ES-I3 (cell line): ENCODE data around the gene VAMP5.
A peak's percentile ranks its signal among the peaks of the same experiment; 100 is the strongest.
"Not testable (repeated sequence)": the region's sequence is repeated elsewhere in the genome, so short reads cannot be mapped to it uniquely, and the experiment has no call there.

Source experiments
- H3K36me3 ChIP-seq: 2 replicates; pipeline ENCODE4 v1.6.1; 2013; ENCODE audit warnings: mild to moderate bottlenecking, low read length, control low read depth, moderate library complexity; ENCODE audit not compliant: insufficient read depth
- H3K4me1 ChIP-seq: 2 replicates; pipeline ENCODE4 v1.6.1; 2013; ENCODE audit warnings: mild to moderate bottlenecking, control low read depth, low read length; ENCODE audit not compliant: insufficient read depth
- H3K9ac ChIP-seq: 2 replicates; pipeline ENCODE4 v1.6.1; 2013; ENCODE audit warnings: low read depth, mild to moderate bottlenecking, low read length, moderate library complexity
- H3K9me3 ChIP-seq: 2 replicates; pipeline ENCODE4 v1.6.1; 2013; ENCODE audit warnings: mild to moderate bottlenecking, low read length, moderate library complexity; ENCODE audit not compliant: control insufficient read depth, insufficient read depth

VAMP5 gene

GRCh38 chr2:85607268-85608215 lies 23.3 kb downstream of the VAMP5 start:
- Histone ChIP-seq H3K4me1 (peaks cover 4% of the 10 kb centered on the region; the same call in 1 of the 2 replicates), H3K9ac (no peak overlapping the region), H3K9me3 (no peaks in the 10 kb centered on the region), H3K36me3 (peaks cover 14% of the 10 kb centered on the region)

DNA sequence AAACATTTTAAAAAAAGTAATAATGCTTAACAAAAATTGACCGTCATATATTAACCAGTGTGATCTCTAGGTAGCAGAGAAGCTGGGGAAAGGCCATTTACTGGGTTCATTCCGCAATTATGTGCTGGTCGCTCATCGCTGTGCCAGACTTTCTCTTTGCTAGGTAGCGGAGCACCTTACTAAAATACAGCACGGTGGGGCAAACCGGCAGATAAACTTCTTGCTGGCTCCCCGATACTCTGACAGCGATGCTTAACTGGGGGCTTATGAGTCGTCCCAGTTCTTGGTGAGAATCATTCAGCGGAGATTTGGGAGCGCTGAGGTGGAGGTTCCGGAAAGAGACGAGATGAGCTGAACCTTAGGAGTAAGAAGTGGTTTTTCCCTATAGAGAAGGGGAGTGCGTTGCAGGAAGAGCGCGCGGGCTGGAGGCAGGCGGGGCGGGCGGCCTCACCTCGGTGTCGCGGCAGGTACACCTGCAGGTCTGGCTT lies 27.0 kb downstream of the VAMP5 start:
- Histone ChIP-seq H3K9me3 (no peaks in the 10 kb centered on the region), H3K9ac (peak overlapping the region; percentile 93), H3K4me1 (no peaks in the 10 kb centered on the region), H3K36me3 (peaks cover 14% of the 10 kb centered on the region)

- peak within 1 kb of the TSS; percentile 93 for H3K9ac ChIP-seq
- 0 out of 2 replicates have a peak, but pooled peaks cover under 1% of the 10 kb centered on the region for H3K4me1 ChIP-seq
- no peaks in the 10 kb centered on the region for H3K9me3 ChIP-seq
- peaks cover 14% of the 10 kb centered on the region for H3K36me3 ChIP-seq
Measured at GRCh38 chr2:85611705-85612587, 27.7 kb downstream of the VAMP5 start, which contains the start of gene C2orf68. TSS of gene C2orf68 (minus strand) at chr2:85612066. CDS start at chr2:85611984, 82 bp downstream.

DNA sequence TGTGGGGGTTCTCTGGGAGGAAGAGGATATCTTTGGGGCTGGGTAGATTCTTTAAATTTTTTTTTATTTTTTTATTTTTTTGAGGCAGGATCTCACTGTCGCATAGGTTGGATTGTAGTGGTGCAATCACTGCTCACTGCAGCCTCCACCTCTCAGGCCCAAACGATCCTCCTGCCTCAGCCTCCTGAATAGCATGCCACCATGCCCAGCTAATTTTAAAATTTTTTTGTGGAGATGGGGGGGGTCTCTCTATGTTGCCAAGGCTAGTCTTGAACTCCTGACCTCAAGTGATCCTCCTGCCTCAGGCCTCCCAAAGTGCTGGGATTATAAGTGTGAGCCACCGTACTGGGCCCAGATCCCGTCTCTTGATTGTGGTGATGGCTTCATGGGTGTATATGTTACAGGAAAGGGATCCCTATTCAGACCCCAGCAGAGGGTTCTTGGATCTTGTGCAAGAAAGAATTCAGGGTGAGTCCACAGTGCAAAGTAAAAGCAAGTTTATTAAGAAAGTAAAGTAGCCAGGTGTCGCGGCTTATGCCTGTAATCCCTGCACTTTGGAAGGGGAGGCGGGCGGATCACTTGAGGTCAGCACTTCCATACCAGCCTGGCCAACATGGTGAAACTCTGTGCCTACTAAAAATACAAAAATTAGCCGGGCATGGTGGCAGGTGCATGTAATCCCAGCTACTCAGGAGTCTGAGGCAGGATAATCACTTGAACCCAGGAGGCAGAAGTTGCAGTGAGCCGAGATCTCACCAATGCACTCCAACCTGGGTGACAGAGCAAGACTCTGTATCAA lies 29.7 kb downstream of the VAMP5 start:
- Histone ChIP-seq H3K9ac (no peak overlapping the region), H3K36me3 (peaks cover 3% of the 10 kb centered on the region), H3K9me3 (no peaks in the 10 kb centered on the region), H3K4me1 (peaks cover 8% of the 10 kb centered on the region)

- not testable (repeated sequence) for H3K9ac ChIP-seq, H3K9me3 ChIP-seq, H3K4me1 ChIP-seq, H3K36me3 ChIP-seq
Measured at GRCh38 chr2:85614757-85615156, 30.5 kb downstream of the VAMP5 start.

GRCh38 chr2:85615413-85615728 lies 31.1 kb downstream of the VAMP5 start:
- Histone ChIP-seq H3K9ac (peak overlapping the region; percentile 98; the same call in 1 of the 2 replicates), H3K36me3 (peaks cover 3% of the 10 kb centered on the region), H3K9me3 (no peaks in the 10 kb centered on the region), H3K4me1 (peaks cover 8% of the 10 kb centered on the region)

DNA sequence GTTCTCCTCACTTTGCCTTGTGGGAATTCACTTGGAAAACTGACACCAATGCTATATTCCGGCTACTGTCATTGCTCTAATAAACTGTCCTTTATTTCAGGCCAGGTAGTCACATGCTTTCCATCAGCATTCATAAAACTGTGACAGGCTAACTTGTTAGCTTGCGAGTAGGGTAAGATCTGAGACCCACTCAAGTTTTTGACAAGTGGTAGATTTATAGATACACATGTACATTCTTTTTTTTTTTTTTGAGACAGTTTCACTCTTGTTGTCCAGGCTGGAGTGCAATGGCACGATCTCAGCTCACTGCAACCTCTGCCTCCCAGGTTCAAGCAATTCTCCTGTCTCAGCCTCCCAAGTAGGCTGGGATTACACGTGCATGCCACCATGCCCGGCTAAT lies 33.5 kb downstream of the VAMP5 start:
- Histone ChIP-seq H3K9ac (peak overlapping the region; percentile 6; the same call in 1 of the 2 replicates), H3K36me3 (peaks cover 18% of the 10 kb centered on the region)
- H3K4me1 ChIP-seq, H3K9me3 ChIP-seq: not testable (repeated sequence)

DNA sequence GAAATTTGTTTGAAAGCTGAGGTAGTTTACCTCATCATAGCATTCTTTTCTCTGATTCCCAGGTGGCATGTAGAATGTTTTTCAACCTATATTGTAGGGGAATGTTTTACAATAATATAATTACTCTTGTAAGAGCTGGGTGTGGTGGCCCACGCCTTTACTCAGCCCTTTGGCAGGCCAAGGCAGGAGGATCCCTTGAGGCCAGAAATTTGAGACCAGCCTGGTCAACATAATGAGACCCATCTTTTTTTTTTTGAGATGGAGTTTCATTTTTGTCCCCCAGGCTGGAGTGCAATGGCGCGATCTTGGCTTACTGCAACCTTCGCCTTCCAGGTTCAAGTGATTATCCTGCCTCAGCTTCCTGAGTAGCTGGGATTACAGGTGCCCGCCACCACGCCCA lies 35.4 kb downstream of the VAMP5 start:
- H3K9me3 ChIP-seq, result no peaks in the 10 kb centered on the region
- no peak overlapping the region for H3K9ac ChIP-seq
- peaks cover 8% of the 10 kb centered on the region for H3K4me1 ChIP-seq
- peaks cover 30% of the 10 kb centered on the region for H3K36me3 ChIP-seq

DNA sequence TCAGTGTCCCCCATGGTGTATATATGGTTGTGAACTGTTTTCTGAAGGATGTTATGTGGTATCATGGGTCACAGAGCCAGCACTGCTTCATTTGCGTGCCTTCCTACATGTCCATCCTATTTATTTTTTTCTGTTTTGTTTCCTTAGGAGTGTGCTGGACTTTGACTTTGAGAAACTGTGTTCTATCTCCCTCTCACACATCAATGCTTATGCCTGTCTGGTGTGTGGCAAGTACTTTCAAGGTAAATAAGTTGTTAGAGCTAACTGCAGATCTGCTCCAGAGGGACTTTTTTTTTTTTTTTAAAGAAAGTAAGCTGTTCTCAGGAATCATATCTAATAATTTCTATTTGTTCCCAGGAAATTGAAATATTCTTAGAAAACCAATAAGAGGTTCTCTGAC lies 37.1 kb downstream of the VAMP5 start:
- H3K4me1 ChIP-seq, result peaks cover 8% of the 10 kb centered on the region
- peaks cover 38% of the 10 kb centered on the region for H3K36me3 ChIP-seq
- H3K9ac ChIP-seq, result no peak overlapping the region
- no peaks in the 10 kb centered on the region for H3K9me3 ChIP-seq

DNA sequence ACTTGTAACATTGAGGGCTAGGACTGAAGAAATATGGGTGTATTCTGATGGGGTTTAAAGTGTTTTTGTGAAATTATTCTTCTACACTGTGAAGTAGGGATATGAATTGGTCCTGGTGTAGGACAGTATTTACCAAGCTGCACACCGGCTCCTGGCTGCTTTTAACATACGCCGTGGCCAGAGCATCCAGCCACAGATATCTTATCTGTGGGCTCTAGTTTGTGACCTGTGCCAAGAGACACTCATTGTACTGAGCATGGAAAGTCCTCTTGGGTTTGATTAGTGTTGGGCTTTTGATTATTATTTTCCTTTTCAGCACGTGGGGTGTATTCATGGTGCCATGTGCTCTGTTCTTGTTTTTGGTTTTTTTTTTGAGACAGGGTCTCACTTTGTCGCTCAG lies 39.8 kb downstream of the VAMP5 start:
- H3K9me3 ChIP-seq, result no peaks in the 10 kb centered on the region
- H3K4me1 ChIP-seq, result no peaks in the 10 kb centered on the region
- peaks cover 46% of the 10 kb centered on the region for H3K36me3 ChIP-seq
- H3K9ac ChIP-seq, result no peak overlapping the region

DNA sequence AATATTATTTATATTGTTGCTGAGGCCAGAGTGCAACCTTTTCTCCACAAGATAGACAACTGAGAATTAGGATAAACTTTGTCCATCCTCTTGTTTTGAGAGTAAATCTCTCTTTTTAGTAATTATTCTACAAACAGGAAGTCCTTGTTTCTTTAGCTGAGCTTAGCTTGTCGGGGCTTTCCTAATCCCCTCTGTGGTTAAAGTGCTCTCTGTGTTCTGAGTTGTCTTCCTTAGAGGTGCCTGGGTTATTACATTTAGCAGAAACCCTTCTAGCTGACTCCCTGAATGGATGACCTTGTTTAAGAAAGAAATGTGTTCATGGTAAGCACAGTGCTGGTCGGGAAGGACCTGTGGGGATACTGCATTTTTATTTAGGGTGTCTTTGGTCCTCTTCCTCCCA lies 44.4 kb downstream of the VAMP5 start:
- peaks cover 37% of the 10 kb centered on the region for H3K36me3 ChIP-seq

DNA sequence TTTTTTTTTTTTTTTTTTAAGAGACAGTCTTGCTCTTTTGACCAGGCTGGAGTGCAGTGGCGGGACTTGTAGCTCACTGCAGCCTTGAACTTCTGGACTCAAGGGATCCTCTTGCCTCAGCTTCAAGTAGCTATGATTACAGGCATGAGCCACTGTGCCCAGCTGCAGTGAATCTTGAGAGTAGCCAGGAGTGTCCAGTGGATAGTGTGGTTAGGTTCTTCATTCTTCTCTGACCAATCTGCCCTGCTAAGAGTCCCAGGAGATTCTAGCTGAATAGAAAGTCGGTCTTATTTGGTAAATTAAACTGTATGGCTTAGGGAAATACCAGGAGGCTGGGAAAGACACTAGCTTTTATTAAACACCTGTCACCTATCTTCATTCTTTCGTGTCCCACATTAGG lies 47.1 kb downstream of the VAMP5 start:
- Histone ChIP-seq H3K36me3 (peaks cover 23% of the 10 kb centered on the region), H3K9ac (no peak overlapping the region), H3K9me3 (no peaks in the 10 kb centered on the region), H3K4me1 (no peaks in the 10 kb centered on the region)

More for the DNA sequence above, 44.4 kb downstream of the VAMP5 start:
- Histone ChIP-seq H3K4me1 (no peaks in the 10 kb centered on the region), H3K9me3 (no peaks in the 10 kb centered on the region), H3K9ac (no peak overlapping the region)

DNA sequence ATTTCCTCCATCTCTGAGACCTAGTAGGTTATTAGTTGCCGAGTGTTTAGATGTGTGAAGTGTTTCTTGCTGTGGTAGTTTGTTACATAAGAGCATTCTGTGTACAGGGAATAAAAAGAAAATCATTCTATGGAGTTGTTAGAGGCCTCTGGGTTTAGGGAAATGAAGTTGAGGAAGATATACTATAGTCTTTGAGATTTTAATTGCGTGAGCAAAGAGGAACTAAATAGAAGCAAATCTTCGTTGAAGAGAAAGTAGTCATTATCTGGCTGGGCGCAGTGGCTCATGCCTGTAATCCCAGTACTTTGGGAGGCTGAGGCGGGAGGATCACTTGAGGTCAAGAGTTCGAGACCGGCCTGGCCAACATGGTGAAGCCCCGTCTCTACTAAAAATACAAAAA lies 50.8 kb downstream of the VAMP5 start:
- no peak overlapping the region for H3K9ac ChIP-seq
- no peaks in the 10 kb centered on the region for H3K4me1 ChIP-seq
- H3K9me3 ChIP-seq, result no peaks in the 10 kb centered on the region
- peaks cover 28% of the 10 kb centered on the region for H3K36me3 ChIP-seq

GRCh38 chr2:85635636-85636035 lies 51.4 kb downstream of the VAMP5 start:
- H3K4me1 ChIP-seq, result no peaks in the 10 kb centered on the region
- H3K9me3 ChIP-seq, result no peaks in the 10 kb centered on the region
- H3K9ac ChIP-seq, result no peak overlapping the region
- H3K36me3 ChIP-seq, result peaks cover 26% of the 10 kb centered on the region
